Thymus (tissue), 14 donors: ENCODE measurements around the gene CENPQ. TPM values are rescaled to one million over a fixed set of nuclear protein-coding genes. Genes with fewer than 3 reads are reported as not detected.

Experiments used
- DNase-seq, 9 donors: peaks; one replicate each; pipeline ENCODE4 v3.0.0-alpha.2; 2013; ENCODE audit warnings: low spot score in 9 of 9, low read depth in 6 of 9, missing footprints in 1 of 9
- H3K27ac ChIP-seq, 2 donors: one replicate each; pipeline ENCODE4 v1.5.1; 2013; ENCODE audit warnings: control low read depth in 1 of 2, low read depth in 1 of 2, low read length in 1 of 2, mild to moderate bottlenecking in 1 of 2, moderate library complexity in 1 of 2
- H3K27me3 ChIP-seq, 2 donors: one replicate each; pipeline ENCODE4 v1.5.1; 2013; ENCODE audit warnings: low read length in 1 of 2; ENCODE audit not compliant: control insufficient read depth in 2 of 2, insufficient read depth in 1 of 2
- H3K36me3 ChIP-seq, 2 donors: one replicate each; pipeline ENCODE4 v1.5.1; 2013; ENCODE audit warnings: low read length in 1 of 2, mild to moderate bottlenecking in 1 of 2, moderate library complexity in 1 of 2; ENCODE audit not compliant: control insufficient read depth in 2 of 2, insufficient read depth in 2 of 2
- H3K4me1 ChIP-seq, 2 donors: one replicate each; pipeline ENCODE4 v1.5.1; 2013; ENCODE audit warnings: low read length in 2 of 2; ENCODE audit not compliant: control insufficient read depth in 2 of 2, insufficient read depth in 2 of 2
- H3K4me3 ChIP-seq, 2 donors: one replicate each; pipeline ENCODE4 v1.5.1; 2013; ENCODE audit warnings: low read length in 2 of 2, control low read depth in 1 of 2, mild to moderate bottlenecking in 1 of 2
- H3K9me3 ChIP-seq, 2 donors: one replicate each; pipeline ENCODE4 v1.5.1; 2013; ENCODE audit warnings: low read length in 1 of 2, mild to moderate bottlenecking in 1 of 2; ENCODE audit not compliant: control insufficient read depth in 2 of 2, insufficient read depth in 1 of 2
- WGBS: extraction: QIAGEN DNeasy Blood & Tissue Kit; methylation state at CpG from one replicate; pipeline ENCODE4 v1.1.7; 2013; 5-methylcytosine and 5-hydroxymethylcytosine counted together
- long read RNA-seq, 10 donors: transcript quantifications; one replicate each; lab custom pipeline, GENCODE V29; 2026
- polyA plus RNA-seq: library from polyadenylated mRNA; stranded (reverse); fragments of 200-250 nt; gene quantifications from one replicate; pipeline ENCODE4 v1.2.3, GENCODE V29; 2013
- total RNA-seq: library from RNA; stranded (reverse); fragments of 120-200 nt; gene quantifications from one replicate; pipeline ENCODE4 v1.2.4, GENCODE V29; 2013
- donor health status: healthy.

Gene CENPQ, protein sequence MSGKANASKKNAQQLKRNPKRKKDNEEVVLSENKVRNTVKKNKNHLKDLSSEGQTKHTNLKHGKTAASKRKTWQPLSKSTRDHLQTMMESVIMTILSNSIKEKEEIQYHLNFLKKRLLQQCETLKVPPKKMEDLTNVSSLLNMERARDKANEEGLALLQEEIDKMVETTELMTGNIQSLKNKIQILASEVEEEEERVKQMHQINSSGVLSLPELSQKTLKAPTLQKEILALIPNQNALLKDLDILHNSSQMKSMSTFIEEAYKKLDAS
- total RNA-seq = 13.6 TPM
- polyA plus RNA-seq = 9.8 TPM
- long read RNA-seq, donor 1 = 0 reads
- long read RNA-seq, donor 2 = 0 reads
- long read RNA-seq, donor 3, partial matches to known transcripts = 0 of 8 reads
- long read RNA-seq, donor 3, other reads (novel, unspliced or antisense) = 5 of 8 reads
- long read RNA-seq, donor 4, partial matches to known transcripts = 0 of 2 reads
- long read RNA-seq, donor 4, other reads (novel, unspliced or antisense) = 0 of 2 reads
- long read RNA-seq, donor 5, partial matches to known transcripts = 0 of 1 reads
- long read RNA-seq, donor 5, other reads (novel, unspliced or antisense) = 0 of 1 reads
- long read RNA-seq, donor 6 = 0 reads
- long read RNA-seq, donor 7, partial matches to known transcripts = 0 of 2 reads
- long read RNA-seq, donor 7, other reads (novel, unspliced or antisense) = 0 of 2 reads
- long read RNA-seq, donor 8 = 0 reads
- long read RNA-seq, donor 9, partial matches to known transcripts = 0 of 2 reads
- long read RNA-seq, donor 9, other reads (novel, unspliced or antisense) = 0 of 2 reads
- long read RNA-seq, donor 10, partial matches to known transcripts = 0 of 2 reads
- long read RNA-seq, donor 10, other reads (novel, unspliced or antisense) = 0 of 2 reads

GRCh38 chr6:49462927-49463611 is at the start of gene CENPQ, which contains the start of gene MMUT:
CENPQ (plus strand) TSS chr6:49463370; CDS start chr6:49470177, 6,807 bp downstream.
MMUT (minus strand) TSS chr6:49463253; CDS start chr6:49459466, 3,787 bp downstream.
- WGBS = under 1% methylated on average over 37 of the region's 37 CpGs
- peaks cover 6 to 11% of the 10 kb centered on the region in 2 donors for H3K4me1 ChIP-seq
- peak within 1 kb of the TSS; percentile 79 to 86 for H3K4me3 ChIP-seq
- H3K27me3 ChIP-seq = no peaks in the 10 kb centered on the region
- peak within 1 kb of the TSS; percentile 76 to 78 for H3K27ac ChIP-seq
- peak; percentile 83 to 96 (median 94) for DNase-seq
- no peaks in the 10 kb centered on the region for H3K36me3 ChIP-seq
- H3K9me3 ChIP-seq = no peaks in the 10 kb centered on the region

- DNase-seq = no peak
- no peak overlapping the region for H3K4me3 ChIP-seq
- H3K9me3 ChIP-seq = no peaks in the 10 kb centered on the region
- H3K4me1 ChIP-seq = no peaks in the 10 kb centered on the region
- WGBS = 43% methylated on average over 1 of the region's 1 CpG
- H3K27ac ChIP-seq = no peak overlapping the region
- H3K36me3 ChIP-seq = no peaks in the 10 kb centered on the region
- no peaks in the 10 kb centered on the region for H3K27me3 ChIP-seq
Measured at GRCh38 chr6:49415358-49415757, 47.8 kb upstream of the CENPQ start.

DNA sequence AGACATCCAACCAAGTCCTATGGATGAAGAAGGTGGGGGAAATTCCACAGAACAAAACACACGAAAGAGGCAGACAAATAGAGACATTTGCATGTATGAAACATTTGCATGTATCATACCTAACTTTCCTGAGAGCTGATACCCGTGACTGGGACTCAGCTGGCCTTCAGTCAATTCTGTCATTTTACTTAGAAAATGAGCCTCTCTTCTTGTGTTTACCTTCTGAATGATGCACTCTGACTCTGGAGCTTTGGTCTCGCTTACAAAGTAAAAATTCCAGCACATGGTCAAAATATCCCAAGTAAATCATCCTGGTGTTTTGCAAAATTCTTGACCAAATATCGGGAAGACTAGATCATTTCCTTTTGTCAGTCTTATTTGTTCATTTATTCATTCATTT is 47.0 kb upstream of the CENPQ start:
- H3K27ac ChIP-seq = no peak overlapping the region
- WGBS = 96% methylated on average over 4 of the region's 4 CpGs
- no peaks in the 10 kb centered on the region for H3K9me3 ChIP-seq
- DNase-seq = no peak
- H3K4me3 ChIP-seq = no peak overlapping the region
- no peaks in the 10 kb centered on the region for H3K36me3 ChIP-seq
- no peaks in the 10 kb centered on the region for H3K4me1 ChIP-seq
- no peaks in the 10 kb centered on the region for H3K27me3 ChIP-seq

DNA sequence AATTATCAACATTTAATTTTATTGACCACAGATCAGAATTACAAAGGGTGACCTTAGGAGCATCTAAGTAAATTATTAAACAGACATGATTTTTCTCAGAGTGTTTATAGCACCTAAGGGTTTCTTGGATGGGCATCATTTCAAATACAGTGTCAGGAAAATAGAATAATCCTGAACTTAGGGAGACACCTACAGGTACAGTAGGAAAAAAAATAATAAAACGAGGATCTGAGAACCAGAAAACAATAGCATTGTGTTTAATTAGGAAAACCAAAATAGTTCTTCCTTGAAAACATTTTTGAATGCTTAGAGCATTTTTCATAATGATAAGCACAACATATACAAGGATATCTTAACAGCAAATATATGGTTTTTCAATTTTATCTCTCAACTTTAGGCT is 39.4 kb upstream of the CENPQ start:
- H3K27ac ChIP-seq = no peak overlapping the region
- no peak for DNase-seq
- H3K9me3 ChIP-seq = no peaks in the 10 kb centered on the region
- no peaks in the 10 kb centered on the region for H3K36me3 ChIP-seq
- no peaks in the 10 kb centered on the region for H3K4me1 ChIP-seq
- no peak overlapping the region for H3K4me3 ChIP-seq
- no peaks in the 10 kb centered on the region for H3K27me3 ChIP-seq
- WGBS = 70% methylated on average over 1 of the region's 1 CpG

DNA sequence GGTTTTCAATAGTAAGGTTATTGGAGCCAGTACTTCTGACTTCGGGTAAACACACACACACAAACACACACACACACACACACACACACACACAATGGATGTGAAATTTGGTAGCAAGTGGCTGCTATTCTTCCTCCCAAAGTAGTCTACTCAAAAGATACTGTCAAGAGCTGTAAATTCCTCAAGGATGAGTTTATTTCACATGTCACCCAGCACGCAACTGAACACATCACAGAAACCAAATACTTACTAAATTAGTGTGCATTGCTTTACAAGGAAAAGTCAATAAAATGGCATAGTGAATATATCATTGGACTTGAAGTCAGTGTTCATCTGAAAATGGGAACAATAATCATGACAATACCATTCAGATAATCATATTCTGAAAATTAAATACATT is 33.0 kb upstream of the CENPQ start:
- peaks cover under 1 to 24% of the 10 kb centered on the region in 2 donors for H3K36me3 ChIP-seq

GRCh38 chr6:49430866-49431265 is 32.3 kb upstream of the CENPQ start:
- no peak for DNase-seq
- Histone ChIP-seq H3K27ac (no peak overlapping the region), H3K36me3 (peaks cover 4 to 28% of the 10 kb centered on the region in 2 donors), H3K4me3 (no peak overlapping the region), H3K27me3 (no peaks in the 10 kb centered on the region), H3K4me1 (no peaks in the 10 kb centered on the region), H3K9me3 (no peaks in the 10 kb centered on the region)
- WGBS = 97% methylated on average over 1 of the region's 1 CpG

More for the DNA sequence above, 33.0 kb upstream of the CENPQ start:
- Histone ChIP-seq H3K9me3 (no peaks in the 10 kb centered on the region), H3K27me3 (no peaks in the 10 kb centered on the region), H3K4me3 (no peak overlapping the region), H3K4me1 (no peaks in the 10 kb centered on the region), H3K27ac (no peak overlapping the region)
- WGBS = 75% methylated on average over 2 of the region's 2 CpGs
- no peak for DNase-seq

GRCh38 chr6:49453221-49453620 is 9.9 kb upstream of the CENPQ start:
- WGBS = 98% methylated on average over 2 of the region's 2 CpGs
- Histone ChIP-seq H3K27me3 (no peaks in the 10 kb centered on the region), H3K9me3 (no peaks in the 10 kb centered on the region), H3K27ac (no peak overlapping the region), H3K4me3 (no peak overlapping the region), H3K4me1 (no peaks in the 10 kb centered on the region), H3K36me3 (peaks cover 2 to 28% of the 10 kb centered on the region in 2 donors)
- no peak for DNase-seq

DNA sequence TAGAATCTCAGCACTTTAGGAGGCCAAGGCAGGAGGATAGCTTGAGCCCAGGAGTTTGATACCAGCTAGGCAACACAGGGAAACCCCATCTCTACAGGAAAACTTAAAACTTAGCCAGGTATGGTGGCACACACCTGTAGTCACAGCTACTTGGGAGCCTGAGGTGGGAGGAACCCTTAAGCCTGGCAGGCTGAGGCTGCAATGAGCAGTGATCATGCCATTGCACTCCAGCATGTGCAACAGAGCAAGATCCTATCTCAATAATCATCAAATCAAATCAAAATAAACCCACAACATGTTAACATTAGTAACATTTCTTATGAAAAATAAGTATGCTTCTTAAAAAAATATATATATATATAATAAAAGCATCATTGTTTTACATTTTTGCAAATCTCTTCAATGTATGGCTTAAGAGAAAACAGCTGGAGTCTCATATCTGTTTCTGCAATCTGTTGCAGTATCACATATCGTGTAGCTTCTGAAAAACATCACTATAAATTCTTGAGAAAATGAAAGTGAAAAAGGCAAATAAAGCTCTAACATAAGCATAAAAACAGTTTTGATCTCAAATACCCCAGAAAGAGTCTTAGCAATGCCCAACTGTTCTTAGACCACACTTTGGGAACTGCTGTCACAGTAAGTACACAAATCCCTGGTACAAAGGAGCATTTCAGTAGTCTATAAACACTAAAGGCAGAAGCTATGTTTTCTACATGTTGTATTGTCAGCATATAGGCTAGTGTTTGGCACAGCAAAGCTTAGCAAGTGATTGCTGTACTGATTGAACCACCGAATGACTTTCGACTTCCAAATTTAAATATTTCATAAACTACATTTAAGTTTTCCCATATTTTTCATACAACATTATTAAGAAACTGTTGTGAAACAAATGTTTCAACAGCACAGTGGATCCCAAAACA is 8.1 kb upstream of the CENPQ start:
- WGBS = 94% methylated on average over 3 of the region's 3 CpGs
- Histone ChIP-seq H3K27ac (no peak overlapping the region), H3K4me1 (no peaks in the 10 kb centered on the region), H3K9me3 (no peaks in the 10 kb centered on the region), H3K27me3 (no peaks in the 10 kb centered on the region), H3K4me3 (no peak overlapping the region), H3K36me3 (peaks cover 0 to 21% of the 10 kb centered on the region in 2 donors)
- no peak for DNase-seq
